Measurements from ENCODE around the gene SAMSN1. TPM values are rescaled to one million over a fixed set of nuclear protein-coding genes. Genes with fewer than 3 reads are reported as not detected.

Gene SAMSN1
- total and polyA plus RNA-seq, 11 donors, result 0.44 to 21.2 (median 1.4) TPM

GRCh38 chr21:14438211-14438610 lies 107.9 kb downstream of the SAMSN1 start:
- Histone ChIP-seq H3K27me3 (no peaks in the 10 kb centered on the region), H3K36me3 (no peaks in the 10 kb centered on the region), H3K27ac (no peak overlapping the region), H3K4me1 (no peaks in the 10 kb centered on the region), H3K9me3 (peaks cover 0 to 6% (median 0%) of the 10 kb centered on the region in 12 donors), H3K4me3 (no peak overlapping the region)
- ATAC-seq (no peak), DNase-seq (no peak)
- 62 to 74% (median 66%) methylated on average over 4 of the region's 4 CpGs for WGBS, 4 donors
- intact Hi-C loops (cut with DNase I), result loop anchor here in 1 of 10 donors (10.0 kb wide), 1 partner anchor 297 kb away; no protein-coding TSS in a partner anchor
- TF ChIP-seq CTCF (IDR thresholded peaks at IDR 0.05) (no peak), POLR2A (IDR thresholded peaks at IDR 0.05) (no peak)

- intact Hi-C loops (cut with DNase I), result loop anchor here in 1 of 10 donors (10.0 kb wide), 1 partner anchor 299 kb away; no protein-coding TSS in a partner anchor
- Histone ChIP-seq H3K27ac (no peak overlapping the region), H3K9me3 (peaks cover 0 to 6% (median 0%) of the 10 kb centered on the region in 12 donors), H3K4me1 (no peaks in the 10 kb centered on the region), H3K4me3 (no peak overlapping the region), H3K36me3 (no peaks in the 10 kb centered on the region), H3K27me3 (no peaks in the 10 kb centered on the region)
- no peak for ATAC-seq
- 29 to 71% (median 62%) methylated on average over 1 of the region's 1 CpG for WGBS, 4 donors
- no peak for DNase-seq
- TF ChIP-seq CTCF (IDR thresholded peaks at IDR 0.05) (no peak), POLR2A (IDR thresholded peaks at IDR 0.05) (no peak)
Measured at GRCh38 chr21:14435423-14435822, 110.7 kb downstream of the SAMSN1 start.

Other genes starting within 250 kb of the SAMSN1 start
- gene HSPA13, start 163.2 kb downstream of the SAMSN1 start, total RNA-seq, result 10 to 100 TPM; 10.2 to 23.7 (median 16.0) TPM
- 10 to 100 TPM in 1 of 2 donors, 1 to 10 TPM in 1; 3.0 to 23.8 TPM for gene HSPA13, start 163.2 kb downstream of the SAMSN1 start, polyA plus RNA-seq

All from heart left ventricle (tissue), 16 donors.